HG02885 (cell line): ENCODE data around the gene RNU5B-1.
"Not testable (repeated sequence)": the region's sequence is repeated elsewhere in the genome, so short reads cannot be mapped to it uniquely, and the experiment has no call there.

Source experiments
- ATAC-seq: cut with Tn5 transposase; IDR thresholded peaks from one replicate; pipeline ENCODE4 v1.9.1; 2021; ENCODE audit warnings: mild to moderate bottlenecking; ENCODE audit not compliant: unreplicated experiment, poor library complexity

RNU5B-1 gene

DNA sequence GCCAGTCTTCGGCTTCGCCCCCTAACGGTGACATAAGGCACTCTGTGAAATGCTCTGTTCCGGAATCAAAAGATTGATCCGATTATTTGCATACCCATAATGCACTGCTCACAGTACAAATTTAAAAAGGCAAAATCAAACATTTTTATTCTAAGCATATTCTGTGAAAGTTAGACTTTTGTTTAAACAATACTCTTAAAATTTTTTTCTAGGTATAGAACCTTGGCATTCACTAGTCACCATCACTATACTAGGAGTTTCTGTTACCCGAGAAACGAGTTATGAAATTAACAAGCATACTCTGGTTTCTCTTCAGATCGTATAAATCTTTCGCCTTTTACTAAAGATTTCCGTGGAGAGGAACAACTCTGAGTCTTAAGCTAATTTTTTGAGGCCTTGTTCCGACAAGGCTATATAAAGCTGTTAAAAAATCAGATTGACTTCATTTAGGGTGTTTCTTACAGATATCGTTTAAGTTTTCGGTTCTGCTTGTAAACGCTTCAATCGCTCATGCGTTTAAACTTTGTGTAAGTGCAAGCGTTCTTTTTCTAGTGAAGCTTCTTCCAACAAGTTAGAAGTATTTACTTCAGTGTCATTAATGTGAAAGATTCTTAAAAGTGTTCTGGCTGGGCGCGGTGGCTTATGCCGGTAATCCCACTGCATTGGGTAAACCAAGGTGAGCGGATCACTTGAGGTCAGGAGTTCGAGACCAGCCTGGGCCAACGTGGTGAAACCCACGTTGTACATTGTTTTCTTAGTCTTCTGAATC lies at the start of gene RNU5B-1:
RNU5B-1 (plus strand) TSS at position 297 of the 769 bp plus-strand sequence.
- peak; percentile 63 for ATAC-seq

DNA sequence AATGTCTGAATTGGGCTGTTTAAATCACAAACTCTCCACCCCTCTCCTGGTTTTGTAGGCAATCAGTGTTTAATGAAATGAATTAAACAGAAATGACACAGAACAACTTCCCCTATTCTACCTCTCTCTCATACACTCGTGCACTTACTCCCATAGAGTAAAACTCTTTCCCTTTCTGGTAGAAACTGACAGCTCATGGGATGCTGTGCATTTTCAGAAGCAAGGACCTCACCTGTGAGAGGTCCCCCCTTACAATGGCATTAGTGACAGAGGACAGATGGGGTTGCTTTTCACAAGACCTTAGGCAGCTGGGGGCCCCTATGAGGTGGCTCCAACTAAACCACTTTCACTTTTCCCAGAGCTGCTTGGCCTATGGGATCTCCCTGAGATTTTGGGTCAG lies 49.7 kb upstream of the RNU5B-1 start:
- no peak for ATAC-seq

DNA sequence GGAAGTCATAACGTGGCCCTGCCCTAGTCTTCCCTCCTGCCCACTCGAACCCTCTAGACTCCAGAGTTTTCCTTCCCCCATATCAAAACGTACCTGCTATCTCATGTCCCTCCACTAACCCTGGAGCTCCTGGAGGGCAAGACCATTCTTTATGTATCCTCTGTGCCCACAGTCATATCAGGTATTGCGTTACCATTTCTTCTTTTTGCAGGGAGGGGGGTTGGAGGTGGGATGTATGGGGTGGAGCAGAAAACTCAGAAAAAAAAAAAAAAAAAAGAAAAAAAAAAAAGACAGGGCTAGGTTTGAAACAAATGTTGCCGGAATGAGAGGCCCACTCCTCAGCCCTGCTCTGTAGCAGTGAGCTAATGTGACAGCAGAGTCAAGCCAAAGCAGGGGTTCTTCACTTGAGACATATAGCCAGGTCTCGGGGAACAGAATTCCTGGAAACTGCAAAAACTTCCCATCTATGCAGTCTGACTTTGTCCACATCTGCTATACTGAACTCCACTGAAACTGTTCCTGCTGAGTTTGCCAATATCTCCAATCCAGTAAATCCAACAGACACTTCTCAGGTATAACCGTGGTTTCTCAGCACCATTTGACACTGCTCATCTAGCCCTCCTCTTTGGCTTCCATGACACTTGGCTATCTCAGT lies 48.9 kb upstream of the RNU5B-1 start:
- no peak for ATAC-seq

DNA sequence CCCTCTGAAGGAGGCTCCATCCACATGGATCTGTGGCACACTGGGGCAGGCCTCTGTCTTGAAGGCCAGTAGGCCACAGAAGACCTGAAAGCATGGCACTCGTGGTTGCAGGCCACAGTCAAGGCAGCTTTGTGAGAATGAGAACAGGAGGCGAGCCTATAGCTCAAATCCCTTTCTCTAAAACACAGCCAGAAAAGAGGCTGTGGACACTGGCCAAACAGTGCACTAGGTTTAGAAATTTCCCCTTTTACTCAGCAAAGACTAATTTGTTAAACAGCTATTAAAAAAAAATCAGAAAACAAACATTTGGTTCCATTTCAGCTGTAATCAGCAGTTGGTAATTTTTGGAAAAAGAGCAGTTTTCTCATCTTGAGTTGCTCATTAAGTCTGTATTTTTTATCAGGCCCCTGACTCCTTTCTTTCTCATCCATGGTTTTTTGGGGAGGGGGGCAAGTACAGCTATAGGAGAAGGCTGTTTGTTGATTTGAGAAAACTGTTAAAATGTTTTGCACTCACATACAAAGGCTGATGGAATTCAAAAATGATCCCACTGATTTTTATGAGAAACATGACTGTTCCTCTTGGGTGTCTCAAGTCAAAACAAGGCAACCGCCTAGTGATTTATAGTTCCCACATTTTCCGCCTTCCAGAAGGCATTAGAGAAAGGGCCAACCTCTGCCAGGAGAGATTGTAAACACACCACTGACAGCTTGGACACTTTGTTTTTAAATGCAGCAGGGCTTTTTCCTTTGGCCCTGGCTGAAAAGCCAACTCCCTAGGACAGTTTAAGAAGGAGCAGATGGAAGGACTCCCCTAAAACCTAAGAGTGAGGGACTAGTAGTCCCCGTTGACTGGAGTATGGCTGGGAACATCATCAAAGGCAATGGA lies 45.9 kb upstream of the RNU5B-1 start:
- ATAC-seq: no peak

DNA sequence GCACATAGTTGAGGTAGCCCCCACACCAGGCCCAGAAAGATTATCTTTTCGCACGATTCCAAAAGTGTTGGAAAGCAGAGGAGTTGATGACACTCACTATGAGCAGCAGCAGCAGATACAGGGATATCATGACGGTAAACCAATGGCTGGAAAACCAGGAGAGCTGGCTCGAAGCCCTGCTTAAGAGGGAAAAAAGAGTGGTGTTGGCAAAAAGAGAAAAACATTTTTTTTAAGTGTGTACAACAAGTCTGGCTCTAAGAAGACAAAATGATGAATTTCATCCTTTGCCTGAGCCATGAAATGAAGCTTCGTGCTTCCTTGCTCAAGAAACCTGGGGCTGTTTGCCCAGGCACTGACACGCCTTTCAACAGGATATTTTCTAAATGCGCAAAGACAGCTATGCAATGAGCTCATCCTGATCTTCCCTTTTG lies 45.1 kb upstream of the RNU5B-1 start:
- ATAC-seq: no peak

DNA sequence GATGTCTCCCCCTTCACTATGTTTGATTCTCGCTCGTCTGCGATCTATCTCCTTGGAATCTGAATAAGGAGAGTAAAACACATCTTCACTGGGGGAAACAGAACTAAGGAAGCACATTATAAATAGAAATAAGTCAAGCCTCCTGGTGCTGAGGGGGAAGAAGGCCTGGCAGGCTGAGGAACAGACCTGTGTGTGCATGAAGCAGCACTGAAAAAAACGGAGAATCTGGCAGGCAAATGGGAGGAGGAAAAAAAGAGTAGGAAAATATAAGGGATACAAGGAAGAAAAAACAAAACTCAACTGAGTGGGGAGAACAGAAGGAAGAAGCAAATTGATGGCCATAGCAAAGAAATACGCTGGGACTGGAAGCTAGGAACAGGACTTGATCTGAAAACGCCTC lies 43.5 kb upstream of the RNU5B-1 start:
- ATAC-seq: no peak

DNA sequence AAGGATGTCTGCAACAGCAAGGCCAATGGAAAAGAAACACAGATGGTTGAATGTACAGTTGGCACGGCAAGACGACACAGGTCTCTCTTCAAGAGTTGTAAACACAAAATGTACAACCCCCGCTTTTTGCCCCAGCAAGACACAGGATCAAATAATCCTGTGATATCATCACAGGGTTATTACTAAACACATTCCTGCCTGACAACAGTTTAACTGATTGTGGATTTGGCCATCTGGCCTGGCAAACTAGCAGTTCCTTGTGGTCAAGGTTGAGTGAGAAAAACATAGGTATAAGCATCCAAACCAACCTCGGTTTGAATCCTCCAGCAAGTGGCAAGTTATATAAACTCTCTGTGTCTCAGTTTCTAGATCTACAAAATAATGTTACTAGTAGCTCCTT lies 41.2 kb upstream of the RNU5B-1 start:
- no peak for ATAC-seq

DNA sequence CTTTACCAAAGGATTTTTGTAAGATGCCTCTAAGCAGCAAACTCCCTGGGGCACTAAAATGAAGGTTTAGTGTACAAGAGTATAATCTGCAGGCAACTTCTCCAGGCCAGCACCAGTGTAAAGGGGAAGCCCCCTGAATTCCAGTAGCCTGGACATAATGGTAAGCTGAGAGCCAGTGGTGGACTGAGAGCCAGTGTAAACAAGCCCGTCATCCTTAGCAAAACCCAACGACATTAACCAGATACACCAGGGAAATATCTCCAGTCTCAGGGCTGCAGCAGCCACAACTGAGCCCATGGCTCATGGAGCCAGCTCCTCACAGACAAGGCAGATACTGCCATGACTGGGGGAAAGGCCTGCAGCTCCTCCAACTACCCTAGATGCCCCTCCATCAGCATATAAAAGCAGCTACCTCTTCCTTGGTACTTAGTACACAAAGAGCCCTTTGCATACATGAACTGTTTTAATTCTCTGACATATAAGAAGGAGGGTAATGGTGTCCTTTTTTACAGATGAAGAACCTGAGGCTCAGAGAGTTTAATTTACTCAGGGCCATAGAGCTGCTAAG lies 39.5 kb upstream of the RNU5B-1 start:
- ATAC-seq: no peak

DNA sequence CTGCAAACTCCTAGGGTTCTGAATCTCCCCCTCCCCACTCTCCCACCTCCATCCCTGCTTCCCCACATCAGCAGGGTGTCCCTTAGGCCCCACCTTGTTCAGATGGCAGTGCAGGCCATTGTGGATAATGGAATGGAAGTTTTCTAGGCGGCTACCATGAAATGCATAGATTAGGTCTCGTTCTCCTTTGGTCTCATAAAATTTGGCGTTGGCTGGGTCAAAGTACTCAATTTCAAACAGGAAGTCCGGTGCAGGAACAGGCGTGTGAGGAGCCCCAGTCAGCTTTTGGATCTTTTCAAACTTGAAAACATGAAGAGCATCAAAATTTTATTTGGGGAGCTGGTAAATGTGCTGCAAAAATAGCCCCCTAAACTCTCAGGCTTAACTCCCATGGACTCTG lies 38.0 kb upstream of the RNU5B-1 start:
- no peak for ATAC-seq

DNA sequence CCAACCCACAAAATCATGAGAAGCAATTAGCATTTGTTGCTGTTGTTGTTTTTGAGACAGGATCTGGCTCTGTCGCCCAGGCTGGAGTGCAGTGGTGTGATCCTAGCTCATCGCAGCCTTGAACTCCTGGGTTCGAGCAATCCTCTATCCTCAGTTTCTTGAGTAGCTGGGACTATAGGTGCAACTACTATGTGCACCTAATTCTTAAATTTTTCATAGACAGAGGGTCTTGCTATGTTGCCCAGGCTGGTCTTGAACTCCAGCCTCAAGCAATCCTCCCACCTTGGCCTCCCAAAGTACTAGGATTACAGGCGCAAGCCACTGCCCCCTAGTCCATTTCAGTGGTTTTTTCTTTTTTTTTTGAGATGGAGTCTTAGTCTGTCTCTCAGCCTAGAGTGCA lies 36.1 kb upstream of the RNU5B-1 start:
- ATAC-seq: no peak

DNA sequence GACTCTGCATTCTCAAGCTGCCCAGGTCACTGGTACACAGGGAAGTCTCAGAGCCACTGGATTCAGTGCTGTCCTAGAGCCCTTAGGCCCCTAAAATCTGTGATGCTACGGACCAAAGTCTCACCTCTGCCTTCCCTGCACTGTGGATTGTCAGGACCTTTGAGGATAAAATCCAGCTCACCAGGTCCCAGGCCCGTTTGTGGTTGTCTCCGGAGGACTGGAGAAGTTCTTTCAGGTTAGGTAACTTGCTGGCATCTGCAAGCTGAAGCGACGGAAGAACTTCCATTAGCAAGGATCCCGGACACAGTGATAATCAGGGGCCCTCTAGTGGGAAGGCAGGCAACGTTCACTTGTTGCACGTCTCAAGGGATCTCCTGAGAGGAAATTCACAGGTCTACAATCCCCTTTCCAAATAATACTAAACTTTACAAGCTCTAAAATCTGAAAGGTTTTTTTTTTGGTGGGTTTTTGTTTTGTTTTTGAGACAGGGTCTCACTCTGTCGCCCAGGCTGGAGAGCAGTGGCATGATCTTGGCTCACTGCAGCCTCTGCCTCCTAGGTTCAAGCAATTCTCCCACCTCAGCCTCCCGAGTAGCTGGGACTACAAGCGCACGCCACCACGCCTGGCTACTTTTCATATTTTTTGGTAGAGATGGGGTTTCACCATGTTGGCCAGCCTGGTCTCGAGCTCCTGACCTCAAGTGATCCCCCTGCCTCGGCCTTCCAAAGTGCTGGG lies 33.5 kb upstream of the RNU5B-1 start:
- not testable (repeated sequence) for ATAC-seq

DNA sequence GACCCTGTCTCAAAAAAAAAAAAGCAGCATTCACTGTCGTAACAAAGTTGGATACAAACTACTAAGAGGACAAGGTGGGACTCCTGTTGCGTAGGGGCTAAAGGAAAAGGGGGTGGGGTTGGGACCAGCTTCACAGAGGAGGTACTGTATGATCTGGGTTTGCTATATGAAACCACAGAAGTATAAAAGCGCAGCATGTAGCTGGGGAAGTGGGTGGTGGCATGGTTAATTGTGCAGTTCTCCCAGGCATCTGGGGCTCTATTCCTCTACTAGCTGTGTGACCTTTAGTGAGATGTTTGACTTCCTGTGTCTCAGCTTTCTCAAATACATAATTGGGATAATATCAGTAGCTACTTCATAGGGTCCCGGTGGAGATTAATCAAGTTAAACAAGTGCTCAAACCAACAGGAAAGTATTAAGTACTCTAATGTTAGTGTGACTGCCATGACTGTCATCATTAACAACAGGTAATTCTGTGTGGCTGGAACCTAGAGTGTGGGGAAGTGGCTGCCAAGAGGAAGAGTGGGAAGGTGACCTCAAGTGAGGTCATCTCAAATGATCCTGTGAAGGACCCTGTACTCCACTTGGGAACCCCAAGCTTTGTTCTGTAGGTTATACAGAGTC lies 29.3 kb upstream of the RNU5B-1 start:
- ATAC-seq: no peak

DNA sequence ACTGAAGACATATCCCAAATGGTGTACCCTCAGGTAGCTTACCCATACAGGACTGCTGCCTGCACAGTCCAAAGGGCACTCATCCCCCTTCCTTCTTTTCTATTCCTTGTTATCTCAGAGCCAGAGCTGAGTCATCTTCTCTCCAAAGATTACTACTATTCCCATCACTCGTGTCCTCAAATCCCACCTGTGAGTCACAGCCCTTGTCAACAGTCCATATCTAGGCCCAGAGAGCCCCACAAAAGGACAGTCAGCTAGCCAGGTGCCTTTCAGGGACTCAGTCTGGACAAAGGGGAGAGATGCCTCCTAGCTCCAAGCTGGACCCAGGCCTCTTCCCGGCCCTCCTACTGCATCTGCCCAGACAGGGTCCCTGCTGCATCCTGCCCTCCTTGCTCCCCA lies 28.8 kb upstream of the RNU5B-1 start:
- ATAC-seq: no peak

DNA sequence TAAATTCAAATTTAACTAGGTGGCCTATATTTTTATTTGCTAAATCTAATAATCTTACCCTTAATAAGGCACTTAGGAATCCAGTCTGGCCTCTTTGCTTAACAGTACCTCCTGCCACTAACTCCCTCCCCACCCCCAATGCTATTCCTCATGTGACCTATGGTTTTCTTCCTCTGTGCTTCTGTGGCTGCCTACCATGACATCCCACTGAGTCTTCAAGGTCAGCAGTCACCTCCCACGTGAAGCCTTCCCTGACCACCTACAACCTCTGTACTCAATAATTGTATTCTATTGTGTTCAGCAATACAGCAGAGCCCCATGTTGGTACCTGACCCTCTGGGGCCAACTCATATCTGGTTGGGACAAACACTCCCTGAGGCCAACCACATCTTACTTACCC lies 27.5 kb upstream of the RNU5B-1 start:
- no peak for ATAC-seq

DNA sequence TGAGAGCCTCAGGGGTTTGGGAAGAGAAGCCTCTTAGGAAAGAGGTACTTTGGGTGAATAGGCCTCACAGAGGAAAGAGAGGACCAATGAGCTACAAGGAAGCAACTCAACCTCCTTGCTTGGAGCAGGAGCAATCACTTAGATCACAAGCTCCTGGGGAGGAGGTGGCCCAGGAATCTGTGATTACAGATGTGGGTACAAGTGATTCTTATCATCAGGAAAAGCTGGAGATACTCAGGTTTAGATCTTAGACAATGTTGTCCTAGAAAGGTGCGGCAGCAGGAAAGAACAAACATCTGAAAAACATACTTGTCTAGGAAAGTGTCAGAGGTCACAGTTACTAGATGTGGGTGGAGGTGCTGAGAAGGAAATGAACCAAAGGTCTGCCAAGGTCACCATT lies 26.0 kb upstream of the RNU5B-1 start:
- no peak for ATAC-seq

DNA sequence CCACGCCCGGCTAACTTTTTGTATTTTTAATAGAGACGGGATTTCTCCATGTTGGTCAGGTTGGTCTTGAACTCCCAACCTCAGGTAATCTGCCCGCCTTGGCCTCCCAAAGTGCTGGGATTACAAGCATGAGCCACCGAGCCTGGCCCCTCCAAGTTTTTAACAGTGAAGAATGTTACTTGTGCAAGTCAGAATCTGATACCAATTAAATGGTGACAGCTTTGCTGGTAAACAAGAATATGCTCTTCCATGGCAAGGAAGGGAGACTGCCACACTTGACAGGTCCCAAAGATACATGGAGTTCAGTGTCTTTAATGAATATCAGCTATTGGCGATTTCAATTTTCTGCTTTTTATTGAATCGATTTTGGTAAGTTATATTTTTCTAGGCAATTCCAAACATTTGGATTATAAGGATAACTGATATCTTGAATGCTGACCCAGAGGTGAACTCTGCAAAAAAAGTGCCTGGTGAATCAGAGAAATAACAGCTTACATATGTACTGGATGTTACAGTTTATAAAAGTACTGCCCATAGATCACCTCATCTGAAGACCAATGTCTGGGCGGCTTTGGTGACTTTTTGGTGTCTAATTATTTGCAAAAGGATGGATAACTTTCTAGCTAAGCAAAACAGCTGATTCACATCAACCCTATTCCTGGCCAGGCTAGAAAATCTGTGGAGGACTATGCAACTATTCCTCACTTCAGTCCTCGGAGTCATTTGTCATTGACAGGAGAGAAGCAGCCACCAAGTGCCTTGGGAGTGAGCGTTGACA lies 19.0 kb upstream of the RNU5B-1 start:
- ATAC-seq: no peak

DNA sequence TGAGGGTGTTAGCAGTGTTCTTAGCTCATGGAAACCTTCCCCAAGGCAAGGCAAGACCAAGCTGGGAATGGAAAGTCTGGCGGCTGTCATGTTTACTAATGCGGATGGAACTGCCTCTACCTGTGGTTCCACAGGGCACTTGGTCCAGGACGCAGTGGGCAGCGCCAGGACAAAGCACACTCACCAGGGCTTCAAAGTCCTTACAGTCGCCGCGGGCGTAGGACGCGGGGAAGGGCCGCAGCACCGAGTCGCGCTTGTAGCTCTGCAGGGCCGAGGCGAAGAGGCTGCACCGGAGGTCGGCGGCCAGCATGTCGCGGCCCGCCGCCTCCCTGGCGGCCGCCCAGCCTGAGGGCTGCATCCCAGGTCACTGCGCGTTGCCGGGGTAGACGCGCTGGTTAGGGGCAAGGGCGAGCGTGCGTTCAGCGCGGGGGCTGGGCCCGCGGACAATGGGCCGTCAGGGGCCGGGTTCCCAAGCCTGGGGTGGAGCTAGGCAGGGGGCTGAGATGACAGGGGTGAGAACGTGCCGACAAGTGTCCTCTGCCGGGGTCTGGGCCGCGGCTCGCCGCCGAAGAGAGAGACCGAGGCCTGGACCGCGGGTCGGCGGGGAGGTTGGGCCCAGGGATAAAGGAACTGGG lies 18.3 kb upstream of the RNU5B-1 start:
- ATAC-seq: peak; percentile 25
